Neural cell (in vitro differentiated cells): ENCODE data around the gene CDH4. TPM values are rescaled to one million over a fixed set of nuclear protein-coding genes. Genes with fewer than 3 reads are reported as not detected.

Experiments
- H2AFZ ChIP-seq: fragments of 200-600, 300-800 bp; sonication (generic), shearing (Covaris generic); 2 replicates; pipeline ENCODE4 v1.6.0; 2014; ENCODE audit warnings: low read depth, mild to moderate bottlenecking, antibody characterized with exemption, low read length, moderate library complexity
- H3F3A ChIP-seq: fragments of 200-600 bp; shearing (Covaris generic); 2 replicates; pipeline ENCODE4 v1.6.1; 2016; ENCODE audit warnings: mild to moderate bottlenecking, moderate library complexity, mixed read lengths, antibody characterized with exemption, low read length; ENCODE audit not compliant: insufficient read depth, poor library complexity, severe bottlenecking
- H3K27ac ChIP-seq: fragments of 200-600, 300-800 bp; sonication (generic), shearing (Covaris generic); 2 replicates; pipeline ENCODE4 v1.5.1; 2014; ENCODE audit warnings: mild to moderate bottlenecking, low read length, moderate library complexity
- H3K27me3 ChIP-seq: fragments of 300-800, 200-600 bp; sonication (generic), shearing (Covaris generic); 2 replicates; pipeline ENCODE4 v1.6.0; 2014; ENCODE audit warnings: mild to moderate bottlenecking, low read depth, low read length, moderate library complexity; ENCODE audit not compliant: insufficient read depth
- H3K36me3 ChIP-seq: fragments of 300-800, 200-600 bp; sonication (generic), shearing (Covaris generic); 2 replicates; pipeline ENCODE4 v1.5.1; 2014; ENCODE audit warnings: mild to moderate bottlenecking, antibody characterized with exemption, low read length, moderate library complexity; ENCODE audit not compliant: insufficient read depth
- H3K4me2 ChIP-seq: fragments of 300-800, 200-600 bp; sonication (generic), shearing (Covaris generic); 2 replicates; pipeline ENCODE4 v1.6.0; 2014; ENCODE audit warnings: mild to moderate bottlenecking, low read length
- H3K4me3 ChIP-seq: fragments of 300-800, 200-600 bp; sonication (generic), shearing (Covaris generic); 2 replicates; pipeline ENCODE4 v1.5.1; 2014; ENCODE audit warnings: mild to moderate bottlenecking, low read length, moderate library complexity
- H3K79me2 ChIP-seq: fragments of 200-600 bp; shearing (Covaris generic); replicated peaks from 2 replicates; pipeline ENCODE4 v1.6.0; 2014; ENCODE audit warnings: mild to moderate bottlenecking, low read length, moderate library complexity; ENCODE audit not compliant: insufficient read depth
- H3K9ac ChIP-seq: fragments of 300-800, 200-600 bp; sonication (generic), shearing (Covaris generic); 2 replicates; pipeline ENCODE4 v1.6.1; 2016; ENCODE audit warnings: mild to moderate bottlenecking, low read length, mixed read lengths
- H3K9me2 ChIP-seq: fragments of 200-600 bp; shearing (Covaris generic); 2 replicates; pipeline ENCODE4 v1.6.1; 2016; ENCODE audit warnings: mild to moderate bottlenecking, low read length, mixed read lengths; ENCODE audit not compliant: insufficient read depth
- H3K9me3 ChIP-seq: fragments of 200-600, 300-800 bp; sonication (generic), shearing (Covaris generic); 2 replicates; pipeline ENCODE4 v1.6.1; 2016; ENCODE audit warnings: mild to moderate bottlenecking, mixed run types, low read length, moderate library complexity, mixed read lengths
- H4K20me1 ChIP-seq: fragments of 200-600 bp; shearing (Covaris generic); 2 replicates; pipeline ENCODE4 v1.6.1; 2016; ENCODE audit warnings: mild to moderate bottlenecking, mixed run types; ENCODE audit not compliant: insufficient read depth
- CTCF ChIP-seq: fragments of 450-650 bp; IDR thresholded peaks from 2 replicates; pipeline ENCODE4 v1.5.1; 2014; ENCODE audit warnings: antibody characterized with exemption, mild to moderate bottlenecking, moderate library complexity; ENCODE audit not compliant: poor library complexity, severe bottlenecking
- EP300 ChIP-seq: fragments of 450-650 bp; conservative IDR thresholded peaks from 2 replicates; pipeline ENCODE4 v1.6.1; 2014; ENCODE audit warnings: antibody characterized with exemption, mild to moderate bottlenecking, moderate library complexity; ENCODE audit not compliant: poor library complexity, severe bottlenecking
- EZH2 ChIP-seq: fragments of 200-600, 300-800 bp; shearing (Covaris generic), sonication (generic); IDR thresholded peaks from 2 replicates; pipeline ENCODE4 v1.6.1; 2014; ENCODE audit warnings: antibody characterized with exemption, low read length, borderline replicate concordance, mild to moderate bottlenecking; ENCODE audit not compliant: insufficient read depth, poor library complexity, severe bottlenecking
- MXI1 ChIP-seq: fragments of 450-650 bp; conservative IDR thresholded peaks from 2 replicates; pipeline ENCODE4 v1.6.1; 2014; ENCODE audit warnings: antibody characterized with exemption, mild to moderate bottlenecking; ENCODE audit not compliant: poor library complexity, severe bottlenecking
- POLR2AphosphoS5 ChIP-seq: IDR thresholded peaks from 2 replicates; pipeline ENCODE4 v1.6.1; 2012
- RAD21 ChIP-seq: fragments of 450-650 bp; conservative IDR thresholded peaks from 2 replicates; pipeline ENCODE4 v1.6.1; 2014; ENCODE audit warnings: antibody characterized with exemption, mild to moderate bottlenecking, moderate library complexity
- REST ChIP-seq: IDR thresholded peaks from 2 replicates; pipeline ENCODE4 v1.6.1; 2012; ENCODE audit warnings: borderline replicate concordance
- SMC3 ChIP-seq: fragments of 450-650 bp; conservative IDR thresholded peaks from 2 replicates; pipeline ENCODE4 v1.6.1; 2014; ENCODE audit warnings: antibody characterized with exemption, mild to moderate bottlenecking, moderate library complexity; ENCODE audit not compliant: poor library complexity
- TAF1 ChIP-seq: IDR thresholded peaks from 2 replicates; pipeline ENCODE4 v1.6.1; 2012; ENCODE audit warnings: low read depth
- polyA plus RNA-seq: library from polyadenylated mRNA; depleted of rRNA; stranded (reverse); fragments of >200 nt; gene quantifications from 2 replicates; pipeline ENCODE4 v1.2.3, GENCODE V29; 2014

Gene CDH4
- polyA plus RNA-seq, 1 donor from 2014 or later = 24.6 TPM

GRCh38 chr20:61667056-61667792 lies 415.2 kb downstream of the CDH4 start:
- Histone ChIP-seq H3K9me2 (no peaks in the 10 kb centered on the region), H3K4me2 (no peak overlapping the region), H3K4me3 (no peak overlapping the region), H3K9ac (no peak overlapping the region), H3K36me3 (no peaks in the 10 kb centered on the region), H3K9me3 (no peaks in the 10 kb centered on the region), H4K20me1 (no peaks in the 10 kb centered on the region), H3K79me2 (no peaks in the 10 kb centered on the region), H2AFZ (no peak overlapping the region), H3F3A (no peaks in the 10 kb centered on the region), H3K27ac (no peak overlapping the region), H3K27me3 (no peaks in the 10 kb centered on the region)
- no peak for TF ChIP-seq EP300
- TF ChIP-seq REST = no peak
- no peak for TF ChIP-seq MXI1
- TF ChIP-seq POLR2AphosphoS5 = no peak
- TF ChIP-seq CTCF = no peak
- no peak for TF ChIP-seq EZH2
- TF ChIP-seq RAD21 = no peak

- H2AFZ ChIP-seq = no peak overlapping the region
- no peaks in the 10 kb centered on the region for H3K36me3 ChIP-seq
- TF ChIP-seq TAF1 = no peak
- no peak for TF ChIP-seq MXI1
- TF ChIP-seq RAD21 = no peak
- no peak for TF ChIP-seq POLR2AphosphoS5
- TF ChIP-seq CTCF = no peak
- TF ChIP-seq REST = no peak
- no peak for TF ChIP-seq EZH2
- TF ChIP-seq SMC3 = no peak
- TF ChIP-seq EP300 = no peak
- no peak overlapping the region for H3K27ac ChIP-seq
- no peak overlapping the region for H3K9ac ChIP-seq
- H3K27me3 ChIP-seq = no peaks in the 10 kb centered on the region
- no peak overlapping the region for H3K4me3 ChIP-seq
- no peaks in the 10 kb centered on the region for H3F3A ChIP-seq
- no peaks in the 10 kb centered on the region for H3K9me2 ChIP-seq
- H3K79me2 ChIP-seq = no peaks in the 10 kb centered on the region
- H4K20me1 ChIP-seq = no peaks in the 10 kb centered on the region
- no peak overlapping the region for H3K4me2 ChIP-seq
- H3K9me3 ChIP-seq = no peaks in the 10 kb centered on the region
Measured at GRCh38 chr20:61668065-61668650, 416.1 kb downstream of the CDH4 start.
